ENCODE data around the gene SQSTM1.

DNA sequence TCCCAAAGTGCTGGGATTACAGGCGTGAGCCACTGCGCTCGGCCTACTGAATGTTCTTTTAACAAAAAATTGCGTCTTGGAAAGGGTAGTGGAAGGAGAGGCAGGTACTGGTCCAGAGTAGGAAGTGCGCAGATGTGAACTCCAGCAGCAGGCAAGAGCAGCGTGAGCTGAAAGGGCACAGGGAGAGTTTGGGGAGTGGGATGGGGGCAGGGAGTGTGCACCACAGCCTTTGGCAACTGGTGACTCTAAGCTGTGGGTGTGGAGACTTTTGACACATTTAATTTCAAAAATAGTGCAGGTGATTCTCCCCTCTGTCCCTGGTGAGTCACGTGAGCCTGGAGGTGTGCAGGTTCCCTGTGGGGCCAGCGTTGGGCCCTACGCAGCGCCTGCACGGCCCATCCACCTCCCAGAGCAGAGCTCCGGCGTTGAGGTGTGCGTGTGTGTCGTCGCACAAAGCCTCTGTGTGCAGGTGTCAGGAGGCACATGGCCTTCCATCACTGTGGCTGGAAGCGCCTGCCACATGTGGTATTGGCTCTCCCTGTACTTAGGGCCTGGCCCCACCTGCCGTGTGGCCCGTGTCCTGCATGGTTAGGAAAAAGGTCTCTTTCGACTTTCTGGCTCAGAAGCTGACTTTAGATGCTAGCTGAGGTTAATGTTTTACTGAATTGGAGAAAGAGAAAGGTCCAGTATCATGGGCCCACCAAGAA lies 11.5 kb downstream of the SQSTM1 start:
- TF ChIP-seq, protein P1, sequence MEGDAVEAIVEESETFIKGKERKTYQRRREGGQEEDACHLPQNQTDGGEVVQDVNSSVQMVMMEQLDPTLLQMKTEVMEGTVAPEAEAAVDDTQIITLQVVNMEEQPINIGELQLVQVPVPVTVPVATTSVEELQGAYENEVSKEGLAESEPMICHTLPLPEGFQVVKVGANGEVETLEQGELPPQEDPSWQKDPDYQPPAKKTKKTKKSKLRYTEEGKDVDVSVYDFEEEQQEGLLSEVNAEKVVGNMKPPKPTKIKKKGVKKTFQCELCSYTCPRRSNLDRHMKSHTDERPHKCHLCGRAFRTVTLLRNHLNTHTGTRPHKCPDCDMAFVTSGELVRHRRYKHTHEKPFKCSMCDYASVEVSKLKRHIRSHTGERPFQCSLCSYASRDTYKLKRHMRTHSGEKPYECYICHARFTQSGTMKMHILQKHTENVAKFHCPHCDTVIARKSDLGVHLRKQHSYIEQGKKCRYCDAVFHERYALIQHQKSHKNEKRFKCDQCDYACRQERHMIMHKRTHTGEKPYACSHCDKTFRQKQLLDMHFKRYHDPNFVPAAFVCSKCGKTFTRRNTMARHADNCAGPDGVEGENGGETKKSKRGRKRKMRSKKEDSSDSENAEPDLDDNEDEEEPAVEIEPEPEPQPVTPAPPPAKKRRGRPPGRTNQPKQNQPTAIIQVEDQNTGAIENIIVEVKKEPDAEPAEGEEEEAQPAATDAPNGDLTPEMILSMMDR (conservative IDR thresholded peaks at IDR 0.05; ENCODE audit: low read depth, low read length) = no peak
- no peak for TF ChIP-seq EZH2phosphoT487 (IDR thresholded peaks at IDR 0.05; ENCODE audit: borderline replicate concordance, low read length)
- TF ChIP-seq EZH2 (IDR thresholded peaks at IDR 0.05; ENCODE audit: low read length, unreplicated experiment) = no peak

Data from PC-3 (cell line).